Measurements from ENCODE around the gene NDUFV1.
"Not testable (repeated sequence)": the region's sequence is repeated elsewhere in the genome, so short reads cannot be mapped to it uniquely, and the experiment has no call there.

Gene NDUFV1

DNA sequence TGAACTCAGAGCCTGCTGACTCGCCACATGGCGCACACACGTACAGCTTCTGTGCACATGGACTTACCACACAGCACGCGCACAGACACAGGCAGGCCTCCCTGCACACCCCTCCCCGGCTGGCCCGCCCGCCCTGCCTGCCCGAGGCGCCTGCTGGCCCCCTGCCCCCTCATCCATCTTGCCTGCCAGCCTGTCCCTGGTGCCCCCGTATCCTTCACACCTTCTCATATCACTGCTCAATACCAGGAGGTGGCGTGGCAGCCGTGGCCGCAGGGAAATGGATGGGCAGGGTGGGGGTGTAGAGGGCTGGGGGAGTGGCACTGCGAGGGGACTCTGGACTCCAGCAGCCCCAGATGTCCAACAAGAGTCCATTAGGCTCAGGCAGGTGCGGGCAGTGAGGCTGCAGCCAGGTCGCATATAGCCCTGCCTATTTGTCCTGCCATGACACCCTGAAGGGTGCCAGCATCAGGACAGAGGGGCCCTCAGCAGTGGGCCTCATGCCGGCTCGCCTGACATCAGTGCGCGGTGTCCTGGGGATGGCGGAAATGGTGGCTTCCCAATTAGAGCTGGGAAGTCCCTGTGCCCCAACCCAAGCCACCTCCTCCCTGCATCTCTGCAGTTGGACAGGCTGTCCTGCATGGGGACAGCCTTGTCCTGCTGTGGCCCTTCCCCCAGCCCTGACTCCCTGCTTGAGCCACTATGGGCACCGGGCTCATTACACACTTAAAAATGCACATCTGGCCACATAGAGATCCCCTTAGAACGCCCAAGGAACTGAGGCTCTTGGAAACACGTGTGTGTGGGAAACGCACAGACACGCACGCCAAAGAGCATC is 34.8 kb downstream of the NDUFV1 start:
- DNase-seq, result no peak

DNA sequence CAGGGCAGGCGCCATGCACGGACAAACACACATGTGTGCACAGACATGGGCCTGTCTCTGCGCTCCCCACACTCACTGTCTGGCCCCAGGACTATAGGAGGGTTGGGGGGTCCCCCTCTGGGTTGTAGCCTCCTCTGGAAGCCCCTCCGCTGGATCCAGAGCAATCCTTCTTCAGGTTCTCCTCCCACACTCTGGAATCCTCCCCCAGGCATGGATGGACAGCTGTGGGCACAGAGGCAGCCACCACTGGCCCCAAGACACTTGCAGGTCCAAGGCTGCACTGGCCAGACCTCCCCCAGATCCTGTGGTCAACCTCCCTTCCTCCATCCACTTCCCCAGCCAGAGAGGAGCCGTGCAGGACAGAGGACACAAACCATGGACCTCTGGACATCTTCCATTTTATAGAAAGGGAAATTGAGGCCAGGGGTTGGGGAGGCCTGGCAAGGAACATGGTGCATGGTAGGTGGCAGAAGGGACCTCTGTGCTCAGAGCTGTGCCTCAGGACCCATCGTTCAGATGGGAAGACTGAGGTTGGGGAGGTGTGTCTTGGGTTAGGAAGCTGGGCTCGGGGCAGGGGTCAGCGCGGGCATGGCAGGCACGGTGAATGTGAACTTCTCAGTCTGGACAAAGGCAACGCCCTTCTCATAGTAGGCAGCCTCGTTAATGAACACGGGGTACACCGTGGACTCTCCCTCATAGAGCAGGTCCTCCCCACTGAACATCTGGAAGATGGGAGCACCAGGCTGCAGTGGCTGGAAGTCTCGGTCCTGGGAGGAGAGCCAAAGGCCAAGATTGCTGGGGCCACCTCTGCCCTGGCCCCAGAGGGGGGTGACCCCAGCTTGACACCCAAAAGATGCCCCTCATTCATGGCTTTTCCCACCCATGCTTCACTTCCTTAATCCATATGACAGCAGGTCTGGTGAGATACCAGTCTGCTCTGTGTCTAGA is 35.7 kb downstream of the NDUFV1 start:
- DNase-seq, result no peak

DNA sequence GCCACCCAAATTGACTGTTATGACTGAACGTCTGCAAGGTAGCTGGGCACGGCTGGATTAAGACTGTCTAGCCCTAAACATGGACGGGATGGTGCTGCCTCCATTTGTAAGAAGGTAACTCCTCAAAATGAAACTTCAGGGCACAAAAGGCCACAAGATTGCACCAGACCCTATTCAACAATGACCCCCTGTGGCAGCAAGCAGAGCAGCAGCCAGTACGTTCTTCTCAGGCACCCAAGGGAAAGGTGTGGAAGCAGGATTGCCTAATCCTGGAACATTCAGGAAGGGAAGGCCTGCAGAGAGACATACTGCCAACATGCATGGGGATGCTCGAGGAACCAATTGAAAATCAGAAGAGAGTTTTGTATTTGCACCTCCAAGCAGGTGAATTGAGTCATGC is 37.3 kb downstream of the NDUFV1 start:
- no peak for DNase-seq

DNA sequence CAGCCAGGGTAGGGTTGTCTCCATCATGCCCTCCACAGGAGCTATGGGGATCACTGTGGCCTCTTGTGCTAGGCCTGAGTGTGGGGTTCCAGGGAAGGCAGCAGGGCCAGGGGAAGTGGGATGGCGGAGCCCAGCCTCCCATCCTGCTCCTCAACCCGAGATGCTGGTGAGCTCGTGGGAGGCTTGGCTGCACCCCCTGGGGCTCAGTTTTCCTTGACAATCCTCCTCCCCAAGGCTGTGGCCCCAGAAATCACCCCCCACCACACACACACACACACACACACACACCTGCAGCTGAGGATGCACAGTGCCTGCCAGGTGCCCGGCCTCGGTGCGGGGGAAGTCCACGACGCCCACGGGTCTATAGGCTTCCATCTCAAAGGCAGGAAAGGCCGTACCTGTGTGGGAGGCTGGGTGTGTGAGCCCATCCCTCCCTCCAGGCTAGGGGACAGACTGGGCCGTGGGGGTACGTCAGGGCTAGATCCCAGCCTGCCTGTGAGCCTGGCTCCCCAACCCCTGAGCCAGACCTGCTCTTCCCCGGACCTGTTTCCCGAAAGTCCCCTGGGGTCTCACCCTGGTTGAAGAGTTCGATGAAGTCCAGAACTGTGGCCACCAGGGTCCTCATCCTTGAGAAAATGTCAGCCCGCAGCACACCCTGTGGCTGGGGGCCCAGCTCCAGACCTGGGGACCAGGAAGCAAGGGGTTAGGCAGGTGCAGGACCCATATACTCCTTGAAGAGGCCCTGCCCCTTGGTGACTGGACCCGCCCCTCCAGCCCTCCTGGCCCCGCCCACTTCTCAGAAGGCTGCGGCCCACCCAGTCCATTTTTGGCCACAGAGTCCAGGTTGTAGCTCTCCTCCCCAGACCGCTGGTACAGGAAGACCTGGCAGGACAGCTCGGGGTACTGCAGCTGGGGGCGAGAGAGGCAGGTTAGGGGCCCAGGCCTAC is 38.0 kb downstream of the NDUFV1 start:
- DNase-seq, result no peak

DNA sequence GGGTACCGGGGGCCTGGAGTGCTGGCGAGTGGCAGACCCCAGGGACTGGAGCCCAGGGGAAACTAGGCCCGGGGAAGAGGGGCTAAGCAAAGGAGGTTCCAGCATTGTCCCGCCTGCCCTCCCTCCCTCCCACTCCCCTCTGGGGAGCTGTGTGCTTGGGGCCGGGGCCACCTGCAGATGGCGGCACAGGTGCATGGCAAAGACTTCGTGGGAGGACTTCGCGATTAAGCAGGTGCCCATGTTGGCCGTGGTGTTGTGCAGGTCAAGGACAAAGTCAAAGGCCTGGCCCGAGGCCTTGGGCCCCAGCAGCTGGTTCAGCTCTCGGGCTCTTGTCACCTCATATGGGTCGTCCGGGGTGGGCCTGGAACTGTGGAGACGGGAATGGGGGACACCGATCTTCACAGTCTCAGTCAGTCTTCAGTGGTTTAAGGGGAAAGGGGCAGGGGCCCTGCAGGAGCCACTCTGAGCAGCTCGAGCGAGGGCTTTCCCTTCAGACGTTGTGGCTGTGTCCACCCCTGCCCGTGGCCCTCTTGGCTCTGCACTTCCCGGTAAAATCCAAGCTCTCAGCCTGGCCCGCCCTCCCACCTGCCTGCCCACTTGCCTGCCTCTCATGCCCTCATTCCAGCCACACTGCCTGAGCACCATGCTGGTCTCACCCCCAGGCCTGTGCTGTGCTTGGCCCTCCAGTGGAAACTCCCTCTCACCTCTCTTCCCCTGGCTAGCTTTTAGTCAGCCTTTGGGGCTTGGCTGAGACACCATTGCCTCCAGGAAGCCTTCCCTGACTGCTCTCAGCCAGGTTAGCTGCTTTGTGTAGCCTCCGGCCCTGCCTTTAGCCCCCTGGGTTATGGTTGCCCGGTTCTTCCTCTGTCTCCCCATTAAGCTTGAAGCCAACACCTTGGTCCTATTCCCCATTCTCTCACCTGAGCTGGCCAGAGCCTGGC is 39.1 kb downstream of the NDUFV1 start:
- no peak for DNase-seq

DNA sequence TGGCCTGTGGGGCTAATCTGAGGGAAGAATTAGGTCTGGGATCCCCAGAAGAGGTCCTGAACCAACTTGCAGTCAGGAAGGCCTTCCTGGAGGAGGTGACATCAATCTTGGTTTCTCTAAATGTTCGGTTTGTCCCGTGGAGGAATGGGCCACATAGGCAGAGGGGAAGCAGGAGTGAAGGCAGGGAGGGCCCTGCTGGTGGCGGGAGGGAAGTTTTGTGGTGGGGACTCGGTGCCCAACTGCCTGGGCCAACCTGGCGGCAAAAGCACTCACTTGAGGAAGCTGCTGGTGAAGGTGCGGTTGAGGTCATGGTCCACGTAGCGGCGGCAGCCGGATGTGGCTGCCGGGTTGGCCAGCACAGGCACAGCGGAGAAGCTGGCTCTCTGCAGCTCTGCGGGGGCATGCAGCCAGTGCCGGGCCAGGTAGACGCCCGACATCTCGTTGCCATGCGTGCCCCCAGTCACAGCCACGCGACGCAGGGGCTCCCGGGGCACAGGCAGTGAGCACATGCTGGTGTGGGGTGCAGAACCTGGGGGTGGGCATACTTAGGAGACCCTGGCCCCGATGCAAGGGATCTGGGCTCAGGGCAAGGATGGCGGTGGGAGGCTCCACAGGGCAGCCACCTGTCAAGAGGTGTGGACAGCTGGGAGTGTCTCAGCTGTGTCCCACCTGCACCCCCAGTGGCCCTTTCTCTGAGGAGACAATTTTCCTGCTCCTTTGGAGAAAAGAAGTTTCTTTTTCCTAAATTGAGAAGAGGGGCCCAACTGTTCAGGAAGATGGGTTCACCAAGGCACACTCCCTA is 40.0 kb downstream of the NDUFV1 start:
- DNase-seq, result no peak

DNA sequence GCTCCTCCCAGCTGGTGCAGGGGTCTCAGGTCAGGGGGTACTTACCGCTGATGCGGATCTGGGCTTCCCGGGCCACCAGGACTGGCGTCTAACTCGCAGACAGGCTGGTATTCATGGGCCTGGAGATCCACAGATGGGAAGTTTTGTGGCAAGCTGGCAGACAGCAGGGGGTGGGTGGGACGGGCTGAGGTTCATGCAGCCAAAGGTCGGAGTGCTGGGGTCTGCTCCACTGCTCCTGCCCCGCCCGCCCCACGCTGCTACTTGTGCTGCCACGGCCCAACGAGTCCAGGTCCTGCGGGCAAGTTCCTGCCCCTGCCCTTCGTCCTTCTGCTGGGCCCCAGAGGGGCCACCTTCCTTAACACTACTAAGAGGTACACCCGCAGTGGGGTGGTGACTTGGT is 40.7 kb downstream of the NDUFV1 start:
- DNase-seq, result no peak

DNA sequence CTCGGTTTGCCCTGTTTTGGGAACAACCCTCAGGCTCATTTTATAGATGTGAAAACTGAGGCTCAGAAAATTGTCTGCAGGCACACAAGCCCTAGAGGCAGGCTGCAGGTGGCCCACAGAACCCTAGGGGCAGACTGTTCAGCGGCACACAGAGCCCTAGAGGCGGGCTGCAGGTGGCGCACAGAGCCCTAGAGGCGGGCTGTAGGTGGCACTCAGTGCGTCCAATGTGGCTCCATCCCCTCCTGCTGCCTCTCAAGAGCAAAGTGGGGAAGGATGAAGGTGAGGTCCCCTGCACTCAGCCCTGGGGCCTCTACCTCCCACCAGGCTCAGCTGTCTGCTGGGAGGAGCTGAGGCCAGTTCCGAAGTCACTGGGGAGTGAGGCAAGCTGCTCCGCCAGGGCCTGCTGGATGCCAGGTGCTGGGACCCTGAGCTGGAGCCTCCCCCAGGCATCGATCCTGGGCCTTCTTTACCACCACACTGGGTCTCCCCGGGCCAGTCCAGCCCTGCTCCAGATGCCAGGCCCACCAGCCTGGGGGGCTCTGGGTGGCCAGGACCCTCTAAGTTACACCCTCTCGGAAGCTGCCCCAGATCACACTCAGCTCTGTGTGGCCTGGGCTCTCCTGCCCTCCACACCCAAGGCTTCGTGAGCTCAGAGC is 41.5 kb downstream of the NDUFV1 start:
- no peak for DNase-seq

DNA sequence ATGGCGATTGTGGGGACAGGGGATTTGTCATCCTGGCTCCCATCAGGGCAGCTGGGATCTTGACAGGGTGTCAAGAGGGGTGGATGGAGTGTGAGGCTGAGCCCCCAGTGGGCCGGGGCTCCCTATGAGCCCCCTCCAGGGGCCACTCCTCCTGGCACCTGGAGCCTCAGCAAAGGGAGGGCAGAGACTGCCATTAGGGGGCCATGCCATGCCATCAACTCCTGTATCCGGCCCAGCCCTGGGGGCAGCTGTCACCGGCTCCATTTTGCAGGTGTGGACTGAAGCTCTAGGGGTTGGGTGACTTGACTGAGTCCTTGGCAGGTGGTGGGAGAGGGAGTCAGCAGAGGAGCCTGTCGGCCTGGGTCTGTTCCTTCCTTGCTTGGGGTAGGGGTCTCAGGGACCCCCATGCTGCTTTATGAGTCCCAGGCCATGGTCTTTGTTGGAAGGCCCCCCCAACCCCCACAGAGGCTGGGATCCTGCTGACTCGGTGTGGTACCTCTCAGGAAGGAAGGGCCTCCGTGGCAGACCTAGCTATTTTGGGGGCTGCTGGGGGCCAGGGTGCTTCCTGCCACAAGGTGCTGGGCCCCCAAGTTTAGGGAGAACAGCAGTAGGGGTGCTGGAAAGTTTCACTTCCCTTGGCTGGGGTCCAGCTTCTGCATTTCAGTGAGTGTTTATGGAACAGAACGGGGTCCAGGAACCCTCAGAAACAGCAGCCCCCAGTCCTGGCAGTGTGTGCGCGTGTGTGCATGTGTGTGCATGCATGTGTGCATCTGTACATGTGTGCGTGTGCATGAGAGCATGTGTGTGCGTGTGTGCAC is 42.3 kb downstream of the NDUFV1 start:
- no peak for DNase-seq

DNA sequence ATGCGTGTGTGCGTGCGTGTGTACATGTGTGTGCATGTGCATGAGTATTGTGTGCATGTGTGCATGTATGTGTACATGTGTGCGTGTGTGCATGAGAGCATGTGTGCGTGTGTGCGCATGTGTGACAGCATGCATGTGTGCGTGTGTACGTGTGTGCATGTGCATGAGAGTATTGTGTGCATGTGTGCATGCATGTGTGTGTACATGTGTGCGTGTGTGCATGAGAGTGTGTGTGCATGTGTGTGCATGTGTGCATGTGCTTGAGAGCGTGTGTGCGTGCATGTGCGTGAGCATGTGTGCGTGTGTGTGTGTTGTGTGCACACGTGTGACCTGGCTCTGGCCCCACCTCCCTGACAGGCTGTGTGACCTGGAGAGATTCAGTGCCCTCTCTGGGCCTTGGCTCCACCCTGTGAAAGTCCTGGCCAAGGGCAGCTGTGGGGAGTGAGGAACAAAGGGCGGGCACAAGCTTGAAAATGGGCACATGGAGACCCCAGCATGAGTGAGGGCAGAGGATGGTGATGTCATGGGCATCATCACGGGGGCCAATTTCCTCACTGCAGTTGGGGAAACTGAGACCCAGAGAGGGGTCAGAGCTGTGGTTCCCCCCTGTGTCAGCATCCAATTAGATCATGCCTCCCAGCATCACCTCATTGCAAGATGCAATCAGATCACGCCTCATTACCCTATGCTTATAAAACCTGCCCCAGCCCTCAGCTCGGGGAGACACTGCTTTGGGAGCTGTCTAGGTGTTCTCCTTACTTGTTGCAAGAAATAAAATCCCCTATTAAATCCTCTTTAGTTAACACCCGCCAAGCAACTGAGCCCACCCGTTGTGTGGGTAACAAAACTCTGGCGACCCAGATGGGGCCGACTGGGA is 43.1 kb downstream of the NDUFV1 start:
- DNase-seq, result no peak

DNA sequence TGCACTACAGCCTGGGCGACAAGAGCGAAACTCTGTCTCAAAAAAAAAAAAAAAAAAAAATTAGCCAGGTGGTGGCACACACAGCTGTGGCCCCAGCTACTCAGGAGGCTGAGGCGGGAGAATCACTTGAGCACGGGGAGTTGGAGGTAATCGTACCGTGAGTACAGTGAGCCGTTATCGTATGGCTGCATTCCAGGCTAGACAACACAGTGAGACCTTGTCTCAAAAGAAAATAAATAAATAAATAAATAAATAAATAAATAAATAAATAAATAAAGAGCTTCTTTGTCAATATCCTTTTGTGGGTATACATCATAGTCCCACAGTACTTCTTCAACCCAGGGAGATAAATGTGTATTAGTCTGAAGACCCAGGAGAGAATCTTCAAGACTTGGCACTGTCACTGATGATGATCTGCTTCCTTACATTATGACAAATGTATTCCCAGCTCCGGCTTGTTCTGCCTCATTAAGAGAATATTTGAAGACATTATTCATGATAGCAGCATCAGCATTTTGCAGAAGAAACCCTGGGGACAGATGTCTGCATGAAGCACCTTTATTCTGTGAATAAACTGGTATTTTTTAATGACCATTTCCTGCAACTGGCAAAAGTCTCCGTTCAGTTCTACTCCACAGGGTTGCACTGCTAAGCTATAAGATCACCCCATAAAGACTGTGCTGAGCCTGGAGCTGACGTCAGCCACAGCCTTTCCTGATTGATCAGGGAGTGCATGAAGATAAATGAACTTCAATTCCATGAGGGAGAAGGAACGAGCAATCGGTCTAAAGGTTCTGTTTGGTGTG is 45.4 kb downstream of the NDUFV1 start:
- no peak for DNase-seq

DNA sequence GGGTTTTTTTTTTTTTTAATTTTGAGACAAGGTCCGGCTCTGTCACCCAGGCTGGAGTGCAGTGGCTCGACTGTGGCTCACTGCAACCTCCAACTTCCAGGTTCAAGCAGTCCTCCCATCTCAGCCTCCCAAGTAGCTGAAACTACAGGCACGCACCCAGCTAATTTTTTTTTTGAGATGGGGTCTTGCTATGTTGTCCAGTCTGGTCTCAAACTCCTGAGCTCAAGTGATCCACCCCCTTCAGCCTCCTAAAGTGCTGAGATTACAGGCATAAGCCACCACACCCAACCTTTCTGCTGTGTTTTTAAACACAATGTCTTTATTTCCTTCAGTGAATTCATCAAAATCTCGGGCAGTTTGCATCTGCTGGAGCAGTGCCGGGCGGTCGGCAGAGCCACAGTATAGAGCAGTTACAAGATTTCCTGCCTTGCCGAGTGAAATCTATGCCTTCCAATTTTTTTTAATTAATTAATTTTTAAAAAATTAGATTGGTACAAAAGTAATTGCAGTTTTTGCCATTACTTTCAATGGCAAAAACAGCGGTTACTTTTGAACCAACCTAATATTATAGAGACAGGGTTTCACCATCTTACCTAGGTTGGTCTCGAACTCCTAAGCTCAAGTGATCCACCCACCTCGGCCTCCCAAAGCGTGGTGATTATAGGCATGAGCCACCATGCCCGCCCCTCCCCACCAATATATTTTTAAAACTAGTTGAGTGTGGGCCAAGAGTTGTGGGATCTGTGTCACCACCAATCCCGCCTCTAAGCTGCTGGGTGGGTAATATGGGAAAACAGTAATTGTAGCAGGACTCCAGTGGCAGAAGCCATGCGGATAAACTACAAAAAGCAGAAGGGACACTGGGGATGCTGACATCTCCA is 46.5 kb downstream of the NDUFV1 start:
- no peak for DNase-seq

DNA sequence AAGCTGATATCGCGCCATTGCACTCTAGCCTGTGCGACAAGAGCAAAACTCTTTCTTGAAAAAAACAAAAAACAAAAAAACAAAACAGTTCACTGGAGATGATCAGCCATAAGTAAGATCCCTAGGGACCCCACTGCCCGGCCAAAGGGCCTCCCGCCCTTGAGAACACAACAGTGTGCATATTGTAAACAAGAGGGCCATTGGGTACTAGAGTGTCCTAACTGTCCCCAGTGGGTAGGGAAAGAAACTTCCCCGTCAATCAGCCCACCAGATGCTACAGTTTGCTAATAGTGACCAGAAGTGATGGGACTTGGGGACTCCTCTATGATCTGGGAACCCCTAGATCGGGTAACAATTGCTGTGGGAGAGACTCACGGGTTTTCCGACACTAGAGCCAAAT is 47.5 kb downstream of the NDUFV1 start:
- DNase-seq, result no peak

DNA sequence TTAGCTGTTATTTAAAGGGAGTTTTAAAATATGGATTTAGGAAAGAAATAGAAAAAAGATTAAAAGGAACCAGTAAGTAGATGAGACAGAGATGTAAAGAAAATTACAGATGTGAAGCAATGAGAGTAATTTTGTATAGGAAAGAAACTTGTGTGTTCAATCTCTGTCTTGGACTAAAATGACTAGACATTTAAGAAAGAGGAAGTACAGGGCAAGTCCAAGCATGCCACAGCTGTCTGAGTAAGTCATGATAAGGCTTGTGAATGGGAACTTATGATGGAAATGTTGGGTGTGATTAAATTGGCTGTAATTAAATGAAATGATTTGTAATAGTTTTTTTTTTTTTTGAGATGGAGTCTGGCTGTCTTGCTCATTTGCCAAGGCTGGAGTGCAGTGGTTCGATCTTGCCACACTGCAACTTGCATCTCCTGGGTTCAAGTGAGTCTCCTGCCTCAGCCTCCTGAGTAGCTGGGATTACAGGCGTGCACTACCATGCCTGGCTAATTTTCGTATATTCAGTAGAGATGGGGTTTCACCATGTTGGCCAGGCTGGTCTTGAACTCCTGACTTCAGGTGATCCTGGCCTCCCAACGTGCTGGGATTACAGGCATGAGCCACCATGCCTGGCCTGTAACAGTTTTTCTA is 49.7 kb downstream of the NDUFV1 start:
- DNase-seq, result no peak

DNA sequence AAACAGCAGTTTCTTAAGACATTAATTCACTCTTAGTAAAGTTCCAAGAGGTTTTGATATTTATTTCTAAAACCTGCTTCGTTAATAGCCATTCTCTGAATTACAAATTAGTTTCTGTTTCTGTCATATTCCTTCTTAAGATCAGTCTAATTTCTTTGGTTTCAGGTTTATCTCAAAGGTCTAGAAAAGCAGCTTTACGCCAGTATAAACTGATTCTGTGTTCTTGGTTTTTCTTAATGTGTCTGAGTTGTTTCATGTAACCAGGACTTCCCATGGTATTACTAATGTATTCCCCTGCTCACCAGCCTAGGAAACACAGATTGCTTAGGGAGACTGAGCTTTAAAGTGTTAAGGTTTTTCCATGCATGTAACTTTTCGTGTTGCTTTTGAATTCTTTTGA is 50.6 kb downstream of the NDUFV1 start:
- DNase-seq, result no peak

DNA sequence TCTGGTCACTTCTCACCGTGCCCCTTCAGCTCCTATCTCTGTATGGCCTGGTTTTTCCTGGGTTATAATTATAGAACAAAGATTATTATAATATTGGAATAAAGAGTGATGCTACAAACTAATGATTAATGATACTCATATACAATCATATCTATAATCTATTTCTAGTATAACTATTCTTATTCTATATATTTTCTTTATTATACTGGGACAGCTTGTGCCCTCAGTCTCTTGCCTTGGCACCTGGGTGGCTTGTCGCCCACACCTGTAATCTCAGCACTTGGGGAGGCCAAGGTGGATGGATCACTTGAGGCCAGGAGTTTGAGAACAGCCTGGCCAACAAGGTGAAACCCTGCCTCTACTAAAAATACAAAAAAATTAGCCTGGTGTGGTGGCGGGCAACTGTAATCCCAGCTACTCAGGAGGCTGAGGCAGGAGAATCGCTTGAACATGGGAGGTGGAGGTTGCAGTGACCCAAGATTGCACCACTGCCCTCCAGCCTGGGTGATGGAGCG is 53.0 kb downstream of the NDUFV1 start:
- DNase-seq, result not testable (repeated sequence)

Measured in NCI-H2171 (cell line).